GM18499 (cell line): ENCODE data around the gene PHF14.

Experiments
- ATAC-seq: cut with Tn5 transposase; IDR thresholded peaks from one replicate; pipeline ENCODE4 v1.9.1; 2021; ENCODE audit warnings: moderate number of reproducible peaks; ENCODE audit not compliant: insufficient read depth, unreplicated experiment

Gene PHF14

DNA sequence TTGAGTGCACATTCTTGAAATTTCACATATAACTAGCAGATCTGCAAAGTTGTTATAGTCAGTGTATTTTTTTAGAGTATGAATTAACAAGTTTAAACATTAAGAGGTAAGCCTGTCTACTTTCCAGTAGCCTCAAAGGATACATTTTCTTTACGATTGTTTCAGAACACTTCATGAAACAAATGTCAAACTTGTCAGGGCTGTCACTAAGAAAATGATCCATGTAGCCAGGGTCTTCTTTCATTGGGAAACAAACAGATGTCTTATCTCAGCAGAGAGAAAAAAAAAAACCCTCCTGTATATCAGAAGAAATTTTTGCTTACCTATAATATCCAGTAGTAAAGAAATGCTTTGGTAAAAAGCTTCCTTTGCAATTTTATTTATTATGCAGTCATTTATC, 192.4 kb downstream of the PHF14 start:
- no peak for ATAC-seq

DNA sequence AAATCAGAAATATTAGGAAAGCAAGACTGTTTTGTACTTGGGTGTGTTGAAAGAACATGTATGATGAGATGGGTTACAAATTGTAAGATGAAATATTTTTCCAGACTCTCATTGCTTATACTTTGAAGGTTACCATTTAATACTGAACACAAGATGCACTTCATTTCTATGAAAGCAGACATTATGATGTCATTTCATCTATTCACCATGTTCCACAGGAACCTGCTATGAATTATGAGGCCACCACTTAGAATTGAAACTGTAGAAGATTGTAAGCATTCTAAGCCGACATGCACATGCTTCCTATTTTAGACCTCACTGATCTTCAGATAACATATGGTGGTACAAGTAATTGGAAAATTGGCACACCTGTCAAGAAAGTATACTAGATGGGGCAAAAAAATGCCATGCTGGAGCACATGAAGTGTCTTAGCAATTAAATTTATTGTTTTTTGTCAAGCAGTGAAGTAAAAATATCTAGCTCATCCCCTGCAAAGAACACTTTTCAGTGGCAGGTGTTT, 195.0 kb downstream of the PHF14 start:
- no peak for ATAC-seq

- ATAC-seq, result no peak
Observed at GRCh38 chr7:11170175-11170574, 196.5 kb downstream of the PHF14 start.

DNA sequence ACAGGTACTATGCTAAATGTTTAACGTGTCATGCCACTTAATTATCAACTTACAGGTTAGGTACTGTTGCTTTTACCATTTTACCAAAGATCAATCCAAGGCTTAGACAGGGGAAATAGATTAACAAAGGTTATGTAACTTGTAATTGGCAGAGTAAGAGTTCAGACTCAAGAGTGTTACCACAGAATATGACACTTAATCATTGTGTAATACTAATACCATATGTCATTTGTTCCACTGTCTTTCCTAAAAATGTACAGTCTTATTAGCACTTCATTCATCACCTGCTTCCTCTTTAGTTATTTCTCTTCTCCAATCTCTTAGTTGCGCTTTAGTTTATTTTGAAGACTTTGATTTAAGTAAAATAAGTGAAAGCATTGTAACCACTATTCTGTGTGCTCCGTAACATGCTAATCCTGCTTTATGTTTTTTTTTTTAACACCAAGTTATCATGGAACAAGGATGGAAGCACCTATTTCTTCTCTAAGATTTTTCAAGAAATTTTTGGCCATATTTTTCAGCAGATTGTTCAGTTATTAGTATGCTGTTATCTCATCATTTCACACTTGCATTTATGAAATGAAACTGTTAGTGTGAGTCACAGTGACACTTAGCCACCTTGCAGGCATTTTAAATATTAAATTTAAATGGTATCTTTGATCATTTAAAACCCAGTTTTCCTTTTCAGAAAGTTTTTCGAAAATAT, 197.3 kb downstream of the PHF14 start:
- ATAC-seq, result no peak

GRCh38 chr7:11171569-11172192, 198.0 kb downstream of the PHF14 start:
- ATAC-seq, result no peak

- ATAC-seq, result no peak
Observed at GRCh38 chr7:11172835-11173234, 199.2 kb downstream of the PHF14 start.

DNA sequence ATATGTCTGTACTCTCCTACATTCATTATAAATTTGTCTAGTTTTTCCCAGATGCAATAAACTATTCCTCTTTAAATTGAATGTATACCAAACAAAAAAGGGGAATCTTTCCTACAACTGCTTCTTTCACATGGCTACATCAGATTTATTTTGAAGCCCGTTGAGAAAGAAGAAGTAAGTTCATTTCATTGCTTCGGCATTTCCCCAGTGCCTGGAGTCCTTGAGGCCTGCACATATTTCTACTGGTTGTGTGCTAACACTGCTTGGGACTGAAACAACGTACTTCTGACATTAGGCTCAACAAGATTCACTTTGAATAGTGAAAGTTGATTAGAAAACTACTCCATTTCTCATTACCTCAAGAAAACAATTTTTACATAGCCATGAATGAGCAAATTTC, 201.7 kb downstream of the PHF14 start:
- no peak for ATAC-seq

DNA sequence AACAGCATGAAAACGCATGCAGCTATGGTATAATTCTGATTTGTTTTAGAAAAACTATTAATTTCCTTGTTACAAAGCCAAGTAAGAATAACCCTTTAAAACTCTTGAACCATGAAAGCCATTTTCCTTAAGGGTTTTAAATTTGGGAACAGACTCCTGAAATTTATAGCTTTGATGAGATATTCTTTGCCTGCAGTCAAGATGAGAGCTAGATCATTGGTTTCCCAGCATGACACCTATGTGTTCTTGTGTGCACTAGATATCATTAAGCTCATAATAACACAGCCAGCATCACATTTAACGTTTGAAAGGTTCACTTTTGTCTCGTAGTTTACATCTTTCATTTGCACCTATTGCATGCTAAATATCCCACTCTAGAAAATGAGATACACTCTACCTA, 202.2 kb downstream of the PHF14 start:
- no peak for ATAC-seq

DNA sequence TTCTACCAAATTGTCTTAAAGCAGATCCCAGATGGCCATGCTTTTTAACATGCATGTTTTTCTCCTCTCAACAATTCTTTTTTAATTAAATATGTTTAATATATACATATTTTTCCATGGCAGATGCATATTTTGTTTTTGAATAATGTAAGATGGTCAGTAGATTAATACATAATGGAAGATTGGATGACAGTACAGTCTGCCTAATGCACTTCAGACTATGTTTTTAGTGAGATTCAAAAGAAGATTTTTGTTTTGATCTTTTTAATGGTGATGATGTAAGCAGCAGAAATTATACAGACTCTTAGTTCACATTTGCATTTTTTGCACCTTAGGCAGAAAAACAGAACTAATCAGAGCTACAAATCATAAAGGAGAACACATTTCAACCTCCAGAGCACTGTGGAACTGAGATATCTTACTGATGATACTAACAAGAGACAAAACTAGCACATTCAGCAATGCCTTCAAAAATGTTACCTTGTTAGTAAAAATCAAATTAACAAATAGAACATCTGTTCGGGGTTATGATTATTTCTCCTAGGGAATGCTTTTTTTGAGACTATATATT, 203.4 kb downstream of the PHF14 start:
- no peak for ATAC-seq

DNA sequence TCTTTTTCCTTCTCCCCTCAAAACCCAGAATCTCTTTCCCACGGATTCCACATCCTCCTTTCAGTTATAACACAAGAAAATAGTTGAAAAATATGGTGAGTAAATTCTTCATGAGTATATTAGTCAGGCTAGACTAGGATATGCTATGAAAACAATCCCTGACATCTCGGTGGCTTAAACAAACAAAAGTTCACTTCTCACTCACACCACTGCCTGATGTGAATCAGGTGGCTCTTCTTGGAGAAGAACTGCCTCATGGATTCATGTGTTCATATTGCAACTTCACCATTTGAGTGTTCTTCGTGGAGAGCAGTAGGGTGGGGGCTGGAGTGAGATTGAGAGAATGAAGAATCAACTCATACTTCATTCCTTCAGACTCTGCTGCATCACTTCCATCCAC, 204.1 kb downstream of the PHF14 start:
- no peak for ATAC-seq

DNA sequence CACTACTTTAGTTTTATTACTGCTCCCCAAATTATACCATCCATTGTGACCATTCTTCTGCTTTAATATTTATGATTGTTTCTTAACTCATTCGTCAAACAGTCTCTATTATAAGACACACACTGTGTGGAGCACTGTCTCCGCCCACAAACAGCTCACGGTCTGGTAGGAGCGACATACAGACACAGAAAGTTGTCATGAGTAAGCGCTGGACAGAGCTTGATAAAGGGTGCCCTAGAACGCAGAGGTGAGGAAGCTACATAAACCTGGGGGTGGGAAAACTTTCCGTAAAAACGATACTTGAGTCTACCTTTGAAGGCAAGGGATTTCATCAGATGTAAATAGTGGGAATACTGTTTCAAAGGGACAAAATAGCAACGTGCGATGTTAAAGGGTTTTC, 207.9 kb downstream of the PHF14 start:
- ATAC-seq, result no peak

- ATAC-seq, result no peak
Observed at GRCh38 chr7:11182736-11183135, 209.1 kb downstream of the PHF14 start.

- ATAC-seq, result no peak
Observed at GRCh38 chr7:11185179-11185815, 211.6 kb downstream of the PHF14 start.

DNA sequence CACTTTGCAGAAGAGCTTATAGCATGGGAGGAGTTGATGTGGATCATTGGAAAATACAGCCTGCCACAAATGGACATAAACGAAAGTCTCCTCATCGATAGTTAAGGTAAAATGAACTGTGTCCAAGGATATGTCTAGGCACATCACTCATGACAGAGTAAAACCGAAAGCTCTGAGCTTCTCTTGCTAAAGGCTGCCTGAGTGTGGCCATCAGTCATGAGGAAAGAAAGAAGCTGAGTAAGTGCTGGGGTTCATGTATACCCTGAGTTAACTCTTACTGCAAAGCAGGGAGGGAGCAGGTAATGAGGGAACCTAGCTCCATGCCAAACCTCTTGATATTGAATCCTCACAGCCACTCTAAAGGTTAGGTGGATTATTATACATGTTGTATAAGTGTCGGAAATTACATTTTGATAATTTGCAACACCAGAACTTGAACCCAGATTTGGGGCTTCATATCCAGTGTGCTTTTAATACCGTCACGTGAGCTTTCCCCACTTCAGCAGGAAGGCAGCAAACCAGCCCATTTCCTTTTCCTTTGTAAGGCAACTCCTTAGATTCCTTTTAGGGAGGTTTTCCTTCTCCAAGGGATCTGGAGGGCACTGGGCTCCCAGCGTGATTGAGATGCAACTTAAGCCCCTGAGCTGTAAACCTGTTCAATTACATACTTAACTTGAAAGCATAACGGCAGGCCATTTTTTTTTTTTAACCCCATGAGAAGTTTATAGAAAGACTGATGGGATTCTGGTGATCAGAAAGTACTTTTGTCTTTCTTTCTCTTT, 215.0 kb downstream of the PHF14 start:
- no peak for ATAC-seq

GRCh38 chr7:11191081-11191480, 217.4 kb downstream of the PHF14 start:
- no peak for ATAC-seq

DNA sequence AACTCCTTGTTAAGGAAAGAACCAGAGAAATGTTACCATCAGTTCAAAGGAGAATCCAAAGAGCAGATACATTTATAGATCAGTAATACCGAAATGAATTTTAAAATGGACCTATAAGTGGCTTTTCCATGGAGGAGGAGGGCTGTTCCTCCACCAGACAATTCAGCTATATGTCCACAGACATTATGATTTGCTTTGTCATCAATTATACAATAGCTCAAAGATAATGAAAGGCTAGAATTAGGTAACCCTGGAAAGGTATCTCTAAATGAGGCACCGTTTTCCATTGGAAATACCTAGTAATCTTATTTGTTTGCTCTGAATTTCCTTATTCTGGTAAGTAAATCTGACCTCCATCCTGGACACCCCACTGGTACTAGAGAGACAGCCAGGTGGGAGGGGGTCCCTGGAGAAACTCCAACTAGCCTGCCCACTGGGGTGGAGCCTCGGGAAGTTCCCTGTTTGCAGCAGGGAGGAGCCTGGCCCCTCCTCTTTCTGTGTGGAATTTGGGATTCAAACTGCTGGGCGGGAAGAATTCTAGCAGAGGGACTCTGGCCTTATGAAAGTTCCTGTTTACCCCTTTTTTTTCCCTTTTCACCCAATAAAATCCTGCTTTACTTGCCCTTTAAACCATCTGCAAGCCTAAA, 218.0 kb downstream of the PHF14 start:
- ATAC-seq, result no peak

DNA sequence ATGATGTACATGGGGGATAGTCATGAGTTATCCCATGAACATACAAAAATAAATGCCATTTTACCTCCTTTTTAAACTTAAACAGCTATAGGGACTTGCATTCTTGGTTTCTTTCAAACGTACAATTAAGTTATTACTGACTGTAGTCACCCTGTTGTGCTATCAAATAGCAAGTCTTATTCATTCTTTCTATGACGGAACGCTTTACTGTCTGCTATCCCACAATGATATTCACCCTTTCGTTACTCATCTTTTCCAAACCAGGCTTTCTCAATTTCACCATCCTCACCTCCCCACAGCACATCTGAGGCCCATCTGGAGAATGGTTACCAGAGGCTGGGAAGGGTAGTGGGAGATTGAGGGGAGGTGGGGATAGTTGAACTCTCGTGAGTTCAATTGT, 218.8 kb downstream of the PHF14 start:
- ATAC-seq, result no peak

DNA sequence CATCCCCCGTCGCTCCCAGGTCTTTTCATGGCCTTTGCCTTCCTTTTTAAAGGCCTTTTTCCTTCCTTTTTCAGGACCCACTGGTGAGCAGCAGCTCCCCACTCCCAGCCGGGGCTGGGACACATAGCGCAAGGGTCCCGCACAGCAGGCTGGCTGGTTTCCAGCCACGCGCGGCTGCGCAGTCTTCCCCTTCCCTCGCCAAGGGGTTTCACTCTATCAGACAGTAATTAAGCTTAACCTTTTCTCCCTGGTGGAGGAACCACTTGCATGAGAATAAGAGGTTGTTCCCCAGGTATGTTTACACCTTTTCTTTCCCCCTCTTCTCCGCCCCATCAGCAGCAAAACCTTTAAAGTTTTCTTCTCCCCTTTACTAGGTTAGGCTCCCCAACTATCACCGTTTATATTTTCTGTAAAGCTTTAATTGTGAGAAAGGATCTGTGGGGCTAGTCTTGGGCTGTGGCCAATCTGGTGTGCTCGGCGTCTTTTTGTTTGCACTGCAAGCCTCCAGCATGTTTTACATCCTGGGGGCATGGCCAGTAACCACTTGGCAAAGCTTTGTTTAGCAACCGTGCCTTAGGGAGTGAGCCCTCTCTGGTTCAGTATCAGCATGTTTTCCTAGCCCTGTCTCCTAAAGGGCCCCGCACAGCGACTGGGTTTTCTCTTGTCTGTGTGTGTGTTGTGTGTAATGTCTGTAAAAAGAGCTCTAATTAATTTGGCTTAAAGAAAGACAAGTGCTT, 219.6 kb downstream of the PHF14 start:
- no peak for ATAC-seq

GRCh38 chr7:11193888-11194287, 220.2 kb downstream of the PHF14 start:
- no peak for ATAC-seq
